ENCODE results near the gene TMEM250. TPM values are rescaled to one million over a fixed set of nuclear protein-coding genes. Genes with fewer than 3 reads are reported as not detected.

Gene TMEM250
- total RNA-seq, 6 experiments from 2014 or later, result 12.4 to 29.7 (median 15.4) TPM

DNA sequence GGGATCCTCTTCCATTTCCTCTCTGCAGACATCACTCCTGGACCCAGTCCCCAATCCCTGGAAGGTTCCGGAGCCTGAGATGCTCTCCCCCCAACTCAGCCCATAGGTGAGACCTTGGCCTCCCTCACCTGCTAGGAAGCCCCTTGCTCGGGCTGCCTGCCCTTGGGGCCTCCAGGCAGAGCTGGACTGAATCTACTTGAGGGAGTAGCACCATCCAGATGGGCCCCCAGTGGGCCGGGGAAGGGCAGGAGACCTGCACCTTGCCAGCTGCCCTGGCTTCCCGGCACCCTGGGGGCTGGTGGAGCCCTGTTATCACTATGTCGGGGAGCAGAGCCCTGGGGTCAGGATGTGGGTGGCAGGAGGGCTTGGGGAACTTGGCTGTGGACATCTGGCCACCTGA lies 26.9 kb upstream of the TMEM250 start:
- H3K36me3 ChIP-seq, result no peaks in the 10 kb centered on the region
- no peak for TF ChIP-seq POLR2A (IDR thresholded peaks at IDR 0.05)
- TF ChIP-seq, protein P1, sequence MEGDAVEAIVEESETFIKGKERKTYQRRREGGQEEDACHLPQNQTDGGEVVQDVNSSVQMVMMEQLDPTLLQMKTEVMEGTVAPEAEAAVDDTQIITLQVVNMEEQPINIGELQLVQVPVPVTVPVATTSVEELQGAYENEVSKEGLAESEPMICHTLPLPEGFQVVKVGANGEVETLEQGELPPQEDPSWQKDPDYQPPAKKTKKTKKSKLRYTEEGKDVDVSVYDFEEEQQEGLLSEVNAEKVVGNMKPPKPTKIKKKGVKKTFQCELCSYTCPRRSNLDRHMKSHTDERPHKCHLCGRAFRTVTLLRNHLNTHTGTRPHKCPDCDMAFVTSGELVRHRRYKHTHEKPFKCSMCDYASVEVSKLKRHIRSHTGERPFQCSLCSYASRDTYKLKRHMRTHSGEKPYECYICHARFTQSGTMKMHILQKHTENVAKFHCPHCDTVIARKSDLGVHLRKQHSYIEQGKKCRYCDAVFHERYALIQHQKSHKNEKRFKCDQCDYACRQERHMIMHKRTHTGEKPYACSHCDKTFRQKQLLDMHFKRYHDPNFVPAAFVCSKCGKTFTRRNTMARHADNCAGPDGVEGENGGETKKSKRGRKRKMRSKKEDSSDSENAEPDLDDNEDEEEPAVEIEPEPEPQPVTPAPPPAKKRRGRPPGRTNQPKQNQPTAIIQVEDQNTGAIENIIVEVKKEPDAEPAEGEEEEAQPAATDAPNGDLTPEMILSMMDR (IDR thresholded peaks at IDR 0.05), result no peak
- no peaks in the 10 kb centered on the region for H3K27me3 ChIP-seq
- no peak overlapping the region for H3K4me3 ChIP-seq
- no CpG with 5 or more reads among the region's 5 CpGs for WGBS (ENCODE audit: insufficient coverage, low coverage, low lambda C conversion rate, missing lambda C conversion rate)
- H3K4me1 ChIP-seq, result no peaks in the 10 kb centered on the region
- ATAC-seq, result no peak
- H3K27ac ChIP-seq, result no peak overlapping the region
- intact Hi-C loops (cut with DNase I), result loop anchor here in 1 of 2 donors (10.0 kb wide), 1 partner anchor 129 kb away; no protein-coding TSS in a partner anchor
- DNase-seq, result peak in 1 of 3 donors; percentile 45
- H3K9me3 ChIP-seq, result no peaks in the 10 kb centered on the region

DNA sequence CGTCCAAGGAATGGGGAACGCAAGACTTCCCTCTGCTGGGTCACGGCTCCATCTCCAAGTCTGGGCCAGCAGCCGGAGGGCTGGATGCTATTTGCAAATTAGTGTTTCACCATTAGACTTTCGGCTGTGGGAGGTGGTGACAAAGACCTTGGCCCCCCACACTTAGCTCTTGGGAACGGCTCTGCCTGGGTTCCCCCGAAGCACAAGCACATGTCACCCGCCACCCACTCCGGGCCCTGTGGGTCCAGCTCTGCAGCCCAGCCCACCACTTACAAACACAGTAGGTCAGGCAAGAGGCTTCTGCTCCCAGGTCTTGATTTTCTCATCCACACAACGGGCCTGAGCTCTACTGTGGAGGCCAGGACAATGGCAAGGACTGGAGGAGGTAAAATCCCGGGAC lies 25.8 kb upstream of the TMEM250 start:
- no peaks in the 10 kb centered on the region for H3K27me3 ChIP-seq
- DNase-seq (peak in 1 of 3 donors; percentile 20), ATAC-seq (no peak)
- H3K9me3 ChIP-seq, result no peaks in the 10 kb centered on the region
- no peaks in the 10 kb centered on the region for H3K36me3 ChIP-seq
- intact Hi-C loops (cut with DNase I), result loop anchor here in 1 of 2 donors (10.0 kb wide), 1 partner anchor 130 kb away; no protein-coding TSS in a partner anchor
- no peaks in the 10 kb centered on the region for H3K4me1 ChIP-seq
- H3K27ac ChIP-seq, result no peak overlapping the region
- H3K4me3 ChIP-seq, result no peak overlapping the region
- no peak for TF ChIP-seq POLR2A (IDR thresholded peaks at IDR 0.05)
- TF ChIP-seq, protein P1 (IDR thresholded peaks at IDR 0.05), result no peak
- 51% methylated on average over 2 of the region's 11 CpGs for WGBS (ENCODE audit: insufficient coverage, low coverage, low lambda C conversion rate, missing lambda C conversion rate)

DNA sequence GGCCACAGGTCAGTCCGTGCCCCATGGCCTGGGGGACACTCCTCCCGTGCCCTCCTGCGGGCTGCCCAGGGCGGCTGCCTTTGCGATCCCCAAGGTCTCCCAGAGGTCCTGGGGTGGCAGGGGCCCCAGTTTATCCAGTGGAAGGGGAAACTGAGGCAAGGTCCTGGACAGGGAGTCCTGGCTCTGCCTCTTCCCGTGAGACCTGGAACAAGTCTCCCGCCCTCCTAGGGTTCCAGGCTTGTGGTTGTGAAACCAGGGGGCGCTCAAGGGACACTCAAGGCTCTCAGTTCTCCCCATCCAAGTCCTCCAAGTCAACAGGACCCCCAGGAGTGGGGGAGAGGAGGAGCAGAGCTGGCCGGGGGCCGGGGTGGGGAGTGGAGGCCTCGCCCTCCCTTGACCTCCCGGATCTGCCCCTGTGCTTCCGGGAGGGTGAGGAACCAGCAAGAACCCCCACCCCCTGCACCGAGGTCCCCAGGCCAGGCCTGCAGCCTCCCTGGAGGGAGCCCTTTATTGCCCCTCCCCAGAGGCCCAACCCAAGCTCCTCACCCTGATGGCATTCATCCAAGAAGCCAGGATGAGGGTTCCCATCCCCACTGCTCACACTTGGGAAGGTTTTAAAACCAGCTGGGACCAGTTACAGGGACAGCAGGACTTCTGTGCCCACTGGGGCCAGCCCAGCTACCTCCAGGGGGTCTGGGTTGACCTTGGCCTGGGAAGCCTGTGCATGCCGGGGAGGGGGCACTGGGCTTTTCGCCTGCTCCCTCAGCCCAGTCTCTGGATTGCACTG lies 24.7 kb upstream of the TMEM250 start:
- H3K36me3 ChIP-seq, result no peaks in the 10 kb centered on the region
- H3K9me3 ChIP-seq, result no peaks in the 10 kb centered on the region
- WGBS (ENCODE audit: insufficient coverage, low coverage, low lambda C conversion rate, missing lambda C conversion rate), result 0% methylated on average over 2 of the region's 16 CpGs
- ATAC-seq (peak in 3 of 4 donors; percentile 16 to 42 (median 23)), DNase-seq (peak in 1 of 3 donors; percentile 49)
- H3K27me3 ChIP-seq, result no peaks in the 10 kb centered on the region
- no peaks in the 10 kb centered on the region for H3K4me1 ChIP-seq
- no peak overlapping the region for H3K27ac ChIP-seq
- TF ChIP-seq, protein P1 (IDR thresholded peaks at IDR 0.05), result peak in 3 of 4 donors; percentile 12 to 39 (median 22)
- TF ChIP-seq POLR2A (IDR thresholded peaks at IDR 0.05), result no peak
- intact Hi-C loops (cut with DNase I), result loop anchor here in 1 of 2 donors (10.0 kb wide), 1 partner anchor 131 kb away; no protein-coding TSS in a partner anchor
- H3K4me3 ChIP-seq, result no peak overlapping the region

DNA sequence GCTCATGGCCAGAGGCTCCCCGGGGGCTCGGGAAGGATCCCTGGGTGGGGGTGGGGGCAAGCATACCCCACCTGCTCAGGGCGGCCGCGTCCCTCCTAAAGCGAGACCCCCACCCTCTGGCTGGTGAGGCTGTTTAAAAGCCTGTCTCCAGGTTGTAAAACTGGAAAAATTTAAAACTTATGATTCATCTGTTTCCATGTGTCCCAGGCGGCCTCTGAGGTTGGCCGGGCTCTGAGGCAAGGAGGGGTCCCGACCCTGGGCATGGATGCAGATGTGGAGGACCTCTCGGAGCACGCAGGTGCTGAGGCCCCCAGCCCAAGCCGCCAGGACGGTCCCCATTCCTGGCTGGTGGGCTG lies 24.2 kb upstream of the TMEM250 start:
- no peak overlapping the region for H3K27ac ChIP-seq
- H3K9me3 ChIP-seq, result no peaks in the 10 kb centered on the region
- H3K4me1 ChIP-seq, result no peaks in the 10 kb centered on the region
- DNase-seq (peak in 1 of 3 donors; percentile 29), ATAC-seq (no peak)
- 57% methylated on average over 6 of the region's 13 CpGs for WGBS (ENCODE audit: insufficient coverage, low coverage, low lambda C conversion rate, missing lambda C conversion rate)
- no peak overlapping the region for H3K4me3 ChIP-seq
- H3K36me3 ChIP-seq, result no peaks in the 10 kb centered on the region
- intact Hi-C loops (cut with DNase I), result loop anchor here in 1 of 2 donors (10.0 kb wide), 1 partner anchor 132 kb away; no protein-coding TSS in a partner anchor
- H3K27me3 ChIP-seq, result no peaks in the 10 kb centered on the region
- TF ChIP-seq, protein P1 (IDR thresholded peaks at IDR 0.05), result no peak
- TF ChIP-seq POLR2A (IDR thresholded peaks at IDR 0.05), result no peak

All from right lobe of liver (tissue), 6 donors.